ENCODE data around the gene CEMIP. TPM values are rescaled to one million over a fixed set of nuclear protein-coding genes. Genes with fewer than 3 reads are reported as not detected.
A peak's percentile ranks its signal among the peaks of the same experiment; 100 is the strongest.

CEMIP gene
- total and polyA plus RNA-seq, 2 of the 13 experiments (the other 11 are each of a cell fraction or from before 2014, with no cell fraction given): 4.3 to 28.5 TPM

DNA sequence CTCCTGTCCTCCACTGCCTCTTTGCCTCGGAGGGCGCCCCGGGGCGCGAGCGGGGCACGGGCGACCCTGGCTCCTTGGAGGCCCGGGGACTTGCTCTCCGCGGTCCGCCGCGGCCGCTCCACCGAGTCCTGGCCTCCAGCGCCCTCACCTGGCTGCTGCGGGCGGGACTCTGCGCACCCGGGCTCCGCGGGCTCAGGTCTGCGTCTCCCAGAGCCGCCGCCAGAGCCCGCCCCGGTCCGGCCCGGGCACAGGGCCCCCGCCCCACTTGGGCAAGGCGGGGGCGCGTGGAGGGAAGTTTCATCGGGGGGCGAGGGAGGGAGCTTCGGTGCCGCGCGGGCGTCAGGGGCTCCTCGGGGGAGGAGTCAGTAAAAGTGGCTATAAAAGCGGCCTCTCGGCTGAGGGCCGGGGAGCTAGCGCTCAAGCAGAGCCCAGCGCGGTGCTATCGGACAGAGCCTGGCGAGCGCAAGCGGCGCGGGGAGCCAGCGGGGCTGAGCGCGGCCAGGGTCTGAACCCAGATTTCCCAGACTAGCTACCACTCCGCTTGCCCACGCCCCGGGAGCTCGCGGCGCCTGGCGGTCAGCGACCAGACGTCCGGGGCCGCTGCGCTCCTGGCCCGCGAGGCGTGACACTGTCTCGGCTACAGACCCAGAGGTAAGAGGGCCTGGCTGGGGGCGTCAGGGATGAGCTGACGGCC lies at the start of gene CEMIP (continued):
- TF ChIP-seq, protein P1, sequence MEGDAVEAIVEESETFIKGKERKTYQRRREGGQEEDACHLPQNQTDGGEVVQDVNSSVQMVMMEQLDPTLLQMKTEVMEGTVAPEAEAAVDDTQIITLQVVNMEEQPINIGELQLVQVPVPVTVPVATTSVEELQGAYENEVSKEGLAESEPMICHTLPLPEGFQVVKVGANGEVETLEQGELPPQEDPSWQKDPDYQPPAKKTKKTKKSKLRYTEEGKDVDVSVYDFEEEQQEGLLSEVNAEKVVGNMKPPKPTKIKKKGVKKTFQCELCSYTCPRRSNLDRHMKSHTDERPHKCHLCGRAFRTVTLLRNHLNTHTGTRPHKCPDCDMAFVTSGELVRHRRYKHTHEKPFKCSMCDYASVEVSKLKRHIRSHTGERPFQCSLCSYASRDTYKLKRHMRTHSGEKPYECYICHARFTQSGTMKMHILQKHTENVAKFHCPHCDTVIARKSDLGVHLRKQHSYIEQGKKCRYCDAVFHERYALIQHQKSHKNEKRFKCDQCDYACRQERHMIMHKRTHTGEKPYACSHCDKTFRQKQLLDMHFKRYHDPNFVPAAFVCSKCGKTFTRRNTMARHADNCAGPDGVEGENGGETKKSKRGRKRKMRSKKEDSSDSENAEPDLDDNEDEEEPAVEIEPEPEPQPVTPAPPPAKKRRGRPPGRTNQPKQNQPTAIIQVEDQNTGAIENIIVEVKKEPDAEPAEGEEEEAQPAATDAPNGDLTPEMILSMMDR (CRISPR knock-in tag; IDR thresholded peaks at IDR 0.05): peak; percentile 85
- 0 out of 2 replicates have a peak, but pooled peaks have one; percentile 44 for TF ChIP-seq KDM3A (CRISPR knock-in tag; IDR thresholded peaks at IDR 0.05; ENCODE audit: low read depth)
- TF ChIP-seq, protein P2, sequence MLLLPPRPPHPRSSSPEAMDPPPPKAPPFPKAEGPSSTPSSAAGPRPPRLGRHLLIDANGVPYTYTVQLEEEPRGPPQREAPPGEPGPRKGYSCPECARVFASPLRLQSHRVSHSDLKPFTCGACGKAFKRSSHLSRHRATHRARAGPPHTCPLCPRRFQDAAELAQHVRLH (CRISPR knock-in tag; IDR thresholded peaks at IDR 0.05; ENCODE audit: borderline replicate concordance, low read depth): peak; percentile 1; the same call in 1 of the 2 replicates
- TF ChIP-seq, protein P3, sequence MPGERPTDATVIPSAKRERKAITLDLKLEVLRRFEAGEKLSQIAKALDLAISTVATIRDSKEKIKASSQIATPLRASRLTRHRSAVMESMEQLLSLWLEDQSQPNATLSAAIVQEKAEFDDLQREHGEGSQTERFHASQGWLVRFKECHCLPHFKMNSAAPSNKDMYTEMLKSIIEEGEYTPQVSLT (CRISPR knock-in tag; IDR thresholded peaks at IDR 0.05; ENCODE audit: borderline replicate concordance, low read depth): no peak
- TF ChIP-seq NCOA2 (CRISPR knock-in tag; IDR thresholded peaks at IDR 0.05): no peak

DNA sequence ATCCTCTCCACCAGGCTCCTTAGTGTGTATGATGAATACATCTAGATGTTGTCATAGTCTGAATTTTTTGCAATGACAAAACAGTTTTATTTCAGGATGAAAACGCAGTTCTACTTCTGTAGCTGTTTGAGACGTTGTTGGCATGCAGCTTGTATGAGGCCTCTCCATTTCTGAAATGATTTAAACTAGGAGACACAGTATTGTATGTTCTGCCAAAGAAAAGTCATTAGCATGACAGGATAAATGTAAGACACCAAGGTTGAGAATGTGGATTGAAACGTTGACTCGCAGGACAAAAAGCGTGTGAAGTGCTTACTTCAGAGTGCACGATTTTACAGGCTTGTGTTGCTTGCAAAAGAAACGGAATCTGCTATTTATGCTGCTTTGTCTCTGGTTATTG lies 48.8 kb upstream of the CEMIP start:
- ChIA-PET POLR2A (no interaction called here), CTCF (ENCODE audit: low intra/inter-chr PET ratio, low total read pairs) (no interaction called here)
- Histone ChIP-seq H3K79me2 (ENCODE audit: insufficient read depth, low read length) (no peaks in the 10 kb centered on the region), H3K4me3 (replicated peaks in 1 of 3; ENCODE audit: insufficient read depth in 1 of 3, low read depth in 2 of 3, low read length in 3 of 3) (no peak overlapping the region), H3K27me3 (ENCODE audit: control insufficient read depth in 1 of 2, insufficient read depth in 2 of 2, low read length in 2 of 2) (no peaks in the 10 kb centered on the region), H3K4me2 (ENCODE audit: low read depth, low read length) (no peak overlapping the region), H3K4me1 (ENCODE audit: insufficient read depth, low read length) (peaks cover 10% of the 10 kb centered on the region), H2AFZ (ENCODE audit: low read length) (no peak overlapping the region), H3K9me3 (ENCODE audit: low read length) (no peaks in the 10 kb centered on the region), H3K9ac (ENCODE audit: insufficient read depth, low read depth, low read length) (no peak overlapping the region), H3K27ac (ENCODE audit: extremely low read length, insufficient read depth, low read length) (no peak overlapping the region), H4K20me1 (ENCODE audit: insufficient read depth, low read length) (no peaks in the 10 kb centered on the region), H3K36me3 (replicated peaks in 1 of 2; ENCODE audit: control insufficient read depth in 1 of 2, insufficient read depth in 2 of 2, low read length in 2 of 2) (no peaks in the 10 kb centered on the region)
- intact Hi-C loops (cut with micrococcal nuclease; ENCODE audit: unreplicated experiment): no loop called here
- ATAC-seq (no peak), FAIRE-seq (no peak), DNase-seq (ENCODE audit: low spot score) (no peak)
- 92% methylated on average over 7 of the region's 7 CpGs for WGBS (ENCODE audit: low lambda C conversion rate)
- in situ Hi-C loops (cut with HindIII; ENCODE audit: extremely low pct_ligation_motif_present, low pct_unique_long_range_greater_than_20kb): no loop called here
- no TSS peak for BruUV-seq (replicated peaks)
- TF ChIP-seq TBX2 (CRISPR knock-in tag; IDR thresholded peaks at IDR 0.05; ENCODE audit: borderline replicate concordance) (no peak), RXRA (CRISPR knock-in tag; IDR thresholded peaks at IDR 0.05) (no peak), SPEN (CRISPR knock-in tag; IDR thresholded peaks at IDR 0.05; ENCODE audit: low read depth) (no peak), POGZ (CRISPR knock-in tag; IDR thresholded peaks at IDR 0.05) (no peak), PPARG (CRISPR knock-in tag; conservative IDR thresholded peaks at IDR 0.05) (no peak), ZNF274 (CRISPR knock-in tag; IDR thresholded peaks at IDR 0.05) (no peak), ZNF460 (CRISPR knock-in tag; IDR thresholded peaks at IDR 0.05; ENCODE audit: borderline replicate concordance) (no peak)
- TF ChIP-seq, protein P4, sequence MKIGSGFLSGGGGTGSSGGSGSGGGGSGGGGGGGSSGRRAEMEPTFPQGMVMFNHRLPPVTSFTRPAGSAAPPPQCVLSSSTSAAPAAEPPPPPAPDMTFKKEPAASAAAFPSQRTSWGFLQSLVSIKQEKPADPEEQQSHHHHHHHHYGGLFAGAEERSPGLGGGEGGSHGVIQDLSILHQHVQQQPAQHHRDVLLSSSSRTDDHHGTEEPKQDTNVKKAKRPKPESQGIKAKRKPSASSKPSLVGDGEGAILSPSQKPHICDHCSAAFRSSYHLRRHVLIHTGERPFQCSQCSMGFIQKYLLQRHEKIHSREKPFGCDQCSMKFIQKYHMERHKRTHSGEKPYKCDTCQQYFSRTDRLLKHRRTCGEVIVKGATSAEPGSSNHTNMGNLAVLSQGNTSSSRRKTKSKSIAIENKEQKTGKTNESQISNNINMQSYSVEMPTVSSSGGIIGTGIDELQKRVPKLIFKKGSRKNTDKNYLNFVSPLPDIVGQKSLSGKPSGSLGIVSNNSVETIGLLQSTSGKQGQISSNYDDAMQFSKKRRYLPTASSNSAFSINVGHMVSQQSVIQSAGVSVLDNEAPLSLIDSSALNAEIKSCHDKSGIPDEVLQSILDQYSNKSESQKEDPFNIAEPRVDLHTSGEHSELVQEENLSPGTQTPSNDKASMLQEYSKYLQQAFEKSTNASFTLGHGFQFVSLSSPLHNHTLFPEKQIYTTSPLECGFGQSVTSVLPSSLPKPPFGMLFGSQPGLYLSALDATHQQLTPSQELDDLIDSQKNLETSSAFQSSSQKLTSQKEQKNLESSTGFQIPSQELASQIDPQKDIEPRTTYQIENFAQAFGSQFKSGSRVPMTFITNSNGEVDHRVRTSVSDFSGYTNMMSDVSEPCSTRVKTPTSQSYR (CRISPR knock-in tag; IDR thresholded peaks at IDR 0.05; ENCODE audit: borderline replicate concordance): no peak
- TF ChIP-seq, protein P5, sequence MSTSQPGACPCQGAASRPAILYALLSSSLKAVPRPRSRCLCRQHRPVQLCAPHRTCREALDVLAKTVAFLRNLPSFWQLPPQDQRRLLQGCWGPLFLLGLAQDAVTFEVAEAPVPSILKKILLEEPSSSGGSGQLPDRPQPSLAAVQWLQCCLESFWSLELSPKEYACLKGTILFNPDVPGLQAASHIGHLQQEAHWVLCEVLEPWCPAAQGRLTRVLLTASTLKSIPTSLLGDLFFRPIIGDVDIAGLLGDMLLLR (CRISPR knock-in tag; IDR thresholded peaks at IDR 0.05): no peak
- TF ChIP-seq, protein P6, sequence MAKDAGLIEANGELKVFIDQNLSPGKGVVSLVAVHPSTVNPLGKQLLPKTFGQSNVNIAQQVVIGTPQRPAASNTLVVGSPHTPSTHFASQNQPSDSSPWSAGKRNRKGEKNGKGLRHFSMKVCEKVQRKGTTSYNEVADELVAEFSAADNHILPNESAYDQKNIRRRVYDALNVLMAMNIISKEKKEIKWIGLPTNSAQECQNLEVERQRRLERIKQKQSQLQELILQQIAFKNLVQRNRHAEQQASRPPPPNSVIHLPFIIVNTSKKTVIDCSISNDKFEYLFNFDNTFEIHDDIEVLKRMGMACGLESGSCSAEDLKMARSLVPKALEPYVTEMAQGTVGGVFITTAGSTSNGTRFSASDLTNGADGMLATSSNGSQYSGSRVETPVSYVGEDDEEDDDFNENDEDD (CRISPR knock-in tag; IDR thresholded peaks at IDR 0.05; ENCODE audit: borderline replicate concordance): no peak
